GM23338 (cell line): ENCODE results near the gene ELAVL2. TPM values are rescaled to one million over a fixed set of nuclear protein-coding genes. Genes with fewer than 3 reads are reported as not detected.

Experiments used
- CTCF ChIP-seq, 2 experiments: fragments of 200-600 bp in 1 of 2; sonication (generic) in 1 of 2; conservative IDR thresholded peaks; 2 replicates each; pipeline versions ENCODE4 v1.5.1 to v1.6.1; 2016 to 2017; ENCODE audit warnings: antibody characterized with exemption in 2 of 2, low read depth in 2 of 2, mild to moderate bottlenecking in 2 of 2, moderate library complexity in 1 of 2
- EZH2 ChIP-seq: fragments of 200-600 bp; sonication (generic); IDR thresholded peaks from one replicate; pipeline ENCODE4 v1.8.0; 2017; ENCODE audit warnings: antibody characterized with exemption, mild to moderate bottlenecking, low read depth; ENCODE audit not compliant: unreplicated experiment
- JUNB ChIP-seq: IDR thresholded peaks from one replicate; pipeline ENCODE4 v1.6.1; 2016; ENCODE audit warnings: antibody characterized with exemption; ENCODE audit not compliant: unreplicated experiment
- NANOG ChIP-seq: IDR thresholded peaks from 2 replicates; pipeline ENCODE4 v1.6.1; 2016; ENCODE audit warnings: antibody characterized with exemption, borderline replicate concordance
- ZNF462 ChIP-seq: fragments of 250-450 bp; sonication (Bioruptor Pico); IDR thresholded peaks from 2 replicates; pipeline ENCODE4 v1.5.0; 2020; ENCODE audit warnings: mild to moderate bottlenecking, moderate library complexity
- polyA plus RNA-seq: library from polyadenylated mRNA; unstranded; fragments of >200 nt; fragmentation: Nextera tagmentation; extraction: Ambion mirVana; gene quantifications from 2 replicates; pipeline ENCODE4 v1.2.1, GENCODE V29; 2016
- total RNA-seq: library from RNA; depleted of rRNA; stranded (reverse); fragments of >200 nt; shearing (Covaris generic); gene quantifications from 2 replicates; pipeline ENCODE4 v1.2.3, GENCODE V29; 2014
- TF ChIP-seq, protein P1 (sequence below): IDR thresholded peaks from one replicate; pipeline ENCODE4 v1.6.1; 2018; ENCODE audit warnings: antibody characterized with exemption; ENCODE audit not compliant: unreplicated experiment

ELAVL2 gene
- total and polyA plus RNA-seq, 2 experiments from 2014 or later, result 18.6 to 42.4 TPM

- TF ChIP-seq ZNF462 (no peak), JUNB (no peak), CTCF (conservative IDR thresholded peaks at IDR 0.05; ENCODE audit: low read depth in 2 of 2) (no peak), EZH2 (no peak), NANOG (no peak)
- TF ChIP-seq, protein P1, sequence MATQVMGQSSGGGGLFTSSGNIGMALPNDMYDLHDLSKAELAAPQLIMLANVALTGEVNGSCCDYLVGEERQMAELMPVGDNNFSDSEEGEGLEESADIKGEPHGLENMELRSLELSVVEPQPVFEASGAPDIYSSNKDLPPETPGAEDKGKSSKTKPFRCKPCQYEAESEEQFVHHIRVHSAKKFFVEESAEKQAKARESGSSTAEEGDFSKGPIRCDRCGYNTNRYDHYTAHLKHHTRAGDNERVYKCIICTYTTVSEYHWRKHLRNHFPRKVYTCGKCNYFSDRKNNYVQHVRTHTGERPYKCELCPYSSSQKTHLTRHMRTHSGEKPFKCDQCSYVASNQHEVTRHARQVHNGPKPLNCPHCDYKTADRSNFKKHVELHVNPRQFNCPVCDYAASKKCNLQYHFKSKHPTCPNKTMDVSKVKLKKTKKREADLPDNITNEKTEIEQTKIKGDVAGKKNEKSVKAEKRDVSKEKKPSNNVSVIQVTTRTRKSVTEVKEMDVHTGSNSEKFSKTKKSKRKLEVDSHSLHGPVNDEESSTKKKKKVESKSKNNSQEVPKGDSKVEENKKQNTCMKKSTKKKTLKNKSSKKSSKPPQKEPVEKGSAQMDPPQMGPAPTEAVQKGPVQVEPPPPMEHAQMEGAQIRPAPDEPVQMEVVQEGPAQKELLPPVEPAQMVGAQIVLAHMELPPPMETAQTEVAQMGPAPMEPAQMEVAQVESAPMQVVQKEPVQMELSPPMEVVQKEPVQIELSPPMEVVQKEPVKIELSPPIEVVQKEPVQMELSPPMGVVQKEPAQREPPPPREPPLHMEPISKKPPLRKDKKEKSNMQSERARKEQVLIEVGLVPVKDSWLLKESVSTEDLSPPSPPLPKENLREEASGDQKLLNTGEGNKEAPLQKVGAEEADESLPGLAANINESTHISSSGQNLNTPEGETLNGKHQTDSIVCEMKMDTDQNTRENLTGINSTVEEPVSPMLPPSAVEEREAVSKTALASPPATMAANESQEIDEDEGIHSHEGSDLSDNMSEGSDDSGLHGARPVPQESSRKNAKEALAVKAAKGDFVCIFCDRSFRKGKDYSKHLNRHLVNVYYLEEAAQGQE, result no peak
These were observed 75.2 kb downstream of the ELAVL2 start (continued) for GRCh38 chr9:23750808-23751207.
